Subcutaneous adipose tissue (tissue), 4 donors: ENCODE data around the gene FAM227B. TPM values are rescaled to one million over a fixed set of nuclear protein-coding genes. Genes with fewer than 3 reads are reported as not detected.

Experiments used
- CTCF ChIP-seq: fragments of 450-650 bp; IDR thresholded peaks from one replicate; pipeline ENCODE4 v1.5.1; 2016; ENCODE audit warnings: low read depth, mild to moderate bottlenecking, control low read depth, antibody characterized with exemption, moderate library complexity
- total RNA-seq, 4 donors: library from RNA; depleted of rRNA; stranded (reverse); fragments of >200 nt; gene quantifications; one replicate each; pipeline ENCODE4 v1.1.0, GENCODE V29; 2016

FAM227B gene
- total RNA-seq, 4 donors from 2014 or later = 1.1 to 3.2 (median 1.7) TPM; not detected in 1

GRCh38 chr15:49466119-49466518 lies 154.5 kb downstream of the FAM227B start:
- TF ChIP-seq CTCF = no peak

- no peak for TF ChIP-seq CTCF
Observed at GRCh38 chr15:49464522-49464921, 156.1 kb downstream of the FAM227B start.

- TF ChIP-seq CTCF = no peak
Observed at GRCh38 chr15:49462232-49462844, 158.3 kb downstream of the FAM227B start.

- TF ChIP-seq CTCF = no peak
Observed at GRCh38 chr15:49460411-49460941, 160.1 kb downstream of the FAM227B start.

- TF ChIP-seq CTCF = no peak
Observed at GRCh38 chr15:49458145-49458544, 162.5 kb downstream of the FAM227B start.

GRCh38 chr15:49456166-49456565 lies 164.5 kb downstream of the FAM227B start:
- TF ChIP-seq CTCF = no peak

- TF ChIP-seq CTCF = no peak
Observed at GRCh38 chr15:49452595-49452994, 168.0 kb downstream of the FAM227B start.
